Urothelium cell line (cell line): ENCODE data around the gene NUDCD3.

Source experiments
- DNase-seq: peaks from one replicate; pipeline ENCODE4 v3.0.0; 2011; ENCODE audit warnings: low spot score, mixed read lengths
- FAIRE-seq: peaks from 2 replicates; lab custom pipeline; 2011; peaks lifted over from hg19 to GRCh38; lab: Jason Lieb, UNC

The NUDCD3 gene

DNA sequence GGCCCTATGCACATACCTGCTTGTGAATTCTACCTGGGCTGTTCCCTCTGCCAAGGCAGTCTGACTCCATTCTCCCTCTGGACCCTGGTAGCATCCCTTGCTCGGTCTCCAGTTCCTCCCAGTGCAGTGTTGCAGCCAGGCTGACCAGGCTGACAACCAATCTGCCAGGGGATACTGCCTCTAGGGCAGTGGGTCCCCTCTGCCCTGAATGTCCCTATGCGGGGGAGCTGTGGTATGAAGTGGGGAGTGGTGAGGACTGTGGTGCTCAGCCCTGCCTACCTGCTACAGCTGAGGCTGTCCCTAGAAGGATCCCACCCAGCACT is 117.1 kb downstream of the NUDCD3 start:
- DNase-seq (peak; percentile 5), FAIRE-seq (peak; percentile 46)

DNA sequence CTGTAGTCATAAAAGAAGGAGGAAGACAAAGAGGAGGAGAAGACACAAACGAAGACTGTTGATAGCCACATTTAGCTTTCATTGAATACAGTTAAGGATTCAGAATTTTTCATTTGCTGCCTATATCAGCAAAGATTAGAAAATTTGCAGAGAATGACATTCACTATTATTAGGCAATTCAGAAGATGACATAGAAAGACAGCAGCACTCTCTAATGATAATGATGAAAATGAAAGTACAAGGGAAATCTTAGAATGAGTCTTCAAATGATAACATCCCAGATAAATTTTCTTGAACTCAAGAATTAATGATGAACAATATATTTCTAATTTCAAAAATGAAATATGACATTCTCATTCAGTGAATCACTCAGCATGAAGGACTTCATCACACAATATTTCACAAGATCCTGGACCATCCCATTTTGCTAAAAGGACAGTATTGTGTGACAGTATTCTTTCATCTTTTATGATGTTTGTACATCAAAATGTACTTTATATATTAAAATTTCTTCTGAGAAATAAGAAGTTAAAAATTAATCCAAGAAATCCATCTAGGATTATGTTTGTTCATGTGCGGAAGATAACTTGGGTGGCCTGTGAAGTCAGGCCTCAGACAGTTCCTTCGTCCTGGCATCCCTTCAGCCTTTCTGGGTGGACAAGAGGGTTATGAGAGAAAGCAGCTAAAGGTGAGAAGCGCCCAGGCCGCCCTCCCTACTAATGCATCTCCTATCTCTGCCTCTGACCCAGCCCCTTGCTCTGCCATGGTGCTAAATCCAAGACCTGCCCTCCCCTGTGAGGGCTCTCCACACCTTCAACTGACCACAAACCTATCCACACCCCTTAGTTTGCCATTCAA is 117.7 kb downstream of the NUDCD3 start:
- FAIRE-seq (no peak), DNase-seq (no peak)

DNA sequence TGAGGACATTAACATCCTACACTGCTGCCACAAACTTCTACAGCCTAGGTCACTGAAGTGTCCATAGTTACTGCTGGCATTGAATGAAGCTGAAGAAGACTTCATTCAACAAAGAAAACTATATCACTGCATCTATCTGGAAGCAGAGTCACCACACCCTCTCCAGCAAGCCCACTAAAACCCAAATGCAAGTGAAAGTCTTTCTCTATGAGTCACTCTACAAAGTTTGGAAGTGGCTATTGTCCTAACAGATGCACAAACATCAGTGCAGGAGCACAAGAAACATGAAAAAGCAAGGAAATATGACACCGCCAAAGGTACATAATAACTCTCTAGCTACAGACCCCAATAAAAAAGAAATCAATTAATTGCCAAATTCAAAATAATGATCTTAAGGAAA is 121.6 kb downstream of the NUDCD3 start:
- FAIRE-seq = peak; percentile 66
- DNase-seq = peak; percentile 71

DNA sequence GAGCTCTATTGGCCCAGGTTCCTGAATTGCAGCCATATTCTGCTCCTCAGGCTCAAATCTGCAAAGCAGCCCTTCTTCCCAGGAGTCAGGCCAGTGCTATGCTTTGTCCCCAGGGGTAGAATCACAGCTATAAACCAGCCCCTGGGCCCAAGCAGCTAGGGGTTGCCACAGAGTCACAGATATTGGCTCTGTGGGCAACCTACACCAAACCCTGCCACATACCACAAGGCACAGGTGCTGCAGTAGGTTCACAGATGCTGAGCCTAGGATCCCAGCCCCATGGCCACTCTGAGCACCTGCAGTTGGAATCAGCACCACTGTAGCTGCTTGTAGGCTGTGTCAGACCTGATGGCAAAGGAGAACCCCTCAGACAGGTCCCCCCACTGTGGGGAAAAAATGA is 122.0 kb downstream of the NUDCD3 start:
- DNase-seq = no peak
- peak; percentile 32 for FAIRE-seq

DNA sequence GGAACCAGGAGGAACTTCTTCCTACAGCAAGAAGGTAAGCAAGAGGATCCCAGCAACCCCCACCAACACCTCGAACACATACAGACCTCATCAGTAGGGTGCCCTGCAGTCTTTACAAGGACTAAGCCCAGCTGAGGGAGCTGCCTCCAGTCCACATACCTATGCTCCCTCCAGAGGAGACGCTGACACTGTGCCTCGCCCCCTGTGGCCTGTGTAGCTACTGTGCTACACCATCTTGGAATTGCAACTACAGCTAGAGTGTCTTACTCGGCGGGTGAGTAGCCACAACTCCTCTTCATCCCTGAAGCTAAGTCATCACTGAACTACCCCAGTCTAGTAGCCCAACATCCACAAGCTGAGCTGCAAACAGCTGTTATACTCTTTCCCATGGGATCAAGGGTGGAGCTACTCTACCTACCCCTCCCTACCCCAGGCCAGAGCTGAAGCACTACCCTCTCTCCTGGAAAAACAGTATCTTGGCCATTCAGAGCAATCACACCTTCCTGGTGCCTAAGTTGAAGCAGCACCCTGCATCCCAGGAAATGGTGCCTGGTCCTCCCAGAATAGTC is 122.9 kb downstream of the NUDCD3 start:
- FAIRE-seq = peak; percentile 92
- no peak for DNase-seq

DNA sequence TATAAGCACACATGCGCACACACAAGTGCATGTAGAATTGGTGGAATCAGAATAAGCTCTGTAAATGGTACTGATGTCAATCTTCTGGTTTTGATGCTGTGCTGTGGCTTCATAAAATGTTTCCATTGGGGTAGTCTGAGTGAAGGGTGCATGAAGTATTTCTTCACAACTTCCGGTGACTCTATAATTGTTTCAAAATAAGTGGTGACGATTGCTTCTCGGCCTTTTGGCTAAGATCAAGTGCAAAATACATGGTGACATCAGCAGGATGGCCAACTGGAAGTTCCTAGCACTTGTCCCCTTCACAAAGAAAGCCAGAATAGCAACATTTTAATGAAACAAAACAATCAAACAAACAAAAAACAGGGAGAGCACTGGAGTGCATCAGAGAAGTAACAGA is 123.5 kb downstream of the NUDCD3 start:
- FAIRE-seq (no peak), DNase-seq (no peak)

DNA sequence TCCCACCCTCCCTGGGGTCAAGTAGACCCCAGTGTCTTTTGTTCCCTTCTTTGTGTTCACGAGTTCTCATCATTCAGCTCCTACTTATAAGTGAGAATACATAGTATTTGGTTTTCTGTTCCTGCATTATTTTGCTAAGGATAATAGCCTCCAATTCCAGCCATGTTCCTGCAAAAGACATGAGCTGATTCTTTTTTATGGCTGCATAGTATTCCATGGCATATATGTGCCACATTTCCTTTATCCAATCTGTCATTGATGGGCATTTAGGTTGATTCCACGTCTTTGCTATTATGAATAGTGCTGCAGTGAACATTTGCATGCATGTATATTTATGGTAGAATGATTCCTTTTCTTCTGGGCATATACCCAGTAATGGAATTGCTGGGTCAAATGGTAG is 136.8 kb downstream of the NUDCD3 start:
- DNase-seq (no peak), FAIRE-seq (no peak)

DNA sequence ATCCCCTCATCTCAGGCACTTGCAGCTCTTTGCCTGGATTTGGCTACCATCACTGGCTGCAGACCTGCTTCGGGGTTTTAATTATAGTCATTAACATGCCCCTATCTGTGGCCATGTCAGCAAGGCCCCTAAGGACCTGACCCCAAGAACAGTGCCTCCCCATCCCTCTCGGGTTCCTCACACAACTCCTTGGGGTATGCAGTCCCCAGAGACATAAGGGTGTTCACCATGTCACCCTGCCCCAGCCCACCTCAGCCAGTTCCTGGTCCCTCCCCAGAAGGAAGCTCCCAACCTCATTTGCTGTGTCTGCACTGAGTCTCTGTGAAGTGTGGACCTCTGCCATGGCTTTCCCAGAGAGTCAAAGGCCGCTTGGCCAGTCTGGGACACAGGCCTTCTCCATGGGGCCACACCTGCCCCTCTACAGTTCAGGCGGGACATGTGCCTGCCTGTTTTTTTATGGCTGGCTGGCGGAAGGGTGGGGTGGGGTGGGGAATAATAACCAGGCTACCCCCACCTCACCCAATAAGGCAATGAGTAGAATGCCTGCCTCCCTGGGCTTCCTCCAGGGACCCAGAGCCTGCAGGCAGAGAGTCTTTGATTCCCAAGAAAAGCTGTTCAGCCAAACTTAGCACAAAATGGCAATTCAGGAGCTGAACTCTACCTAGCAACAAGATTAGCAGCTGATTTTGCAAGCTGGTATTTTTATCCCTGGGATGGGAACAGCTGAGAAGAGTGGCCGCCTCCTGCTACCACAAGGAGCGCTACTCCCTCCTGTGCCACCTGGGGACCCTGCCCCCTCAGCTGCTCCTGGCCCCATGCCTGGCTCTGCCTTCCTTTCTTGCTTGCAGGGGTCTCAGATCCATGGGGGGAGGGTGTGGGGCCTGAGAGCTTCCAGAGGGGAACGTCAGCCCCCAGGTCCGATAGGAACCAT is 141.3 kb downstream of the NUDCD3 start:
- FAIRE-seq = peak; percentile 62
- no peak for DNase-seq

DNA sequence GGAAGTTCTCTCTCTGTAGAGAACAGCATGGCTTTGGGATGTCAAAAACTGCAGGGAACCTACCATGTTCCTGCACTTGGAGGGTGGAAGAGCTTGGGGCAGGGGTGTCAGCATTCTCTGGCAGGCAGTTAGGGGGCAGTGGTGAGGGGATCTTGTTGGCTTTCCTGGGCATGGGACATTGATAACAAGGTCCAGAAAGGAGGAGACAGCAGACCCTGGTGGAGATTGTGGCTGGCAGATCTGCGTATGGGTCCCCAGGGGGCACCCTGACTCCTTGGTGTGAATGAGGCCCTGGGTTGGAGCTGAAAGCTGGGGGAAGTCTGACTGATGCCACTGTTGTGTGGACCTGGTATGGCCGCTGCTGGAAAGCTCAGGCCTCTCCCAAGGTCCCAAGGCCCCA is 142.2 kb downstream of the NUDCD3 start:
- no peak for FAIRE-seq
- no peak for DNase-seq

DNA sequence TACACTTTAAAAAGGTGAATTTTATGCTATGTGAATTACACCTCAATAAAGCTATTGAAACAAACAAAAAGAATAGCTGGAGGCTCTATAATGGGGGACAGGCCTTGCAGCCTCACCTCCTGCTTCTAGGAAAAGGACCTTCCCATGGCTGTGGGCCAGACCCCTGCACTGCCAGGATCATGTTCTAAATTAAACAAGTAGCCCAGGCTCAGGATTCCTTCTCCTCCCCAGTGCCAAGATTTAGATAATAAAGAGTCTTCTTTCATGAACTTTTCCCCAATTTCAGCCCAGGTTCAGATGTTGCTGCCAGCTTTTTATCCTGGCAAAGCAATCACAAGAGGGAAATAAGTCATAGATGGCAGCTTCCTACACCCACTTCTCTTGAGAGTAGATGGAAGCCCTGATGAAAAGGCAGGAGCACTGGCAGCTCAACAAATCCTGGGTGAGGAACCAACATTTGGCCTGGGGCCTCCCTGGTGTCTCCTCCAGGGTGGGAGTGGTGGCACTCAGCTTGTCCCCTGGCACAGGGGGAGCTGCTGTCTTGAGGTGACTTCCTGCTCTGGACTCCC is 142.8 kb downstream of the NUDCD3 start:
- DNase-seq (no peak), FAIRE-seq (no peak)

DNA sequence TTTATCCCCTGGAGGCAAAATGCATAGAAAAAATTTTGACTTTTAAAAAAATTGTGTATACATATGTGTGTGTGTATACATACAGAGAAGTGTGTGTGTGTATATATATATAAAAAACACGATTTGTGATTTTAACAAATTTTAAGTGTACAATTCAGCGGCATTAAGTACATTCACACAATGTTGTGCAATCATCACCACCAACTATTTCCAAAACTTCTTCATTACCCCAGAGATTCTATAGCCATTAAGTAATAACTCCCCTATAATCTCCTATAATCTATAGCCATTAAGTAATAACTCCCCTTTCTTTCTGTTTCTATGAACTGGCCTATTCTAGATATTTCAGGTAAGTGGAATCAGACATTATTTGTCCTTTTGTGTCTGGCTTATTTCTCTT is 144.4 kb downstream of the NUDCD3 start:
- no peak for DNase-seq
- no peak for FAIRE-seq

DNA sequence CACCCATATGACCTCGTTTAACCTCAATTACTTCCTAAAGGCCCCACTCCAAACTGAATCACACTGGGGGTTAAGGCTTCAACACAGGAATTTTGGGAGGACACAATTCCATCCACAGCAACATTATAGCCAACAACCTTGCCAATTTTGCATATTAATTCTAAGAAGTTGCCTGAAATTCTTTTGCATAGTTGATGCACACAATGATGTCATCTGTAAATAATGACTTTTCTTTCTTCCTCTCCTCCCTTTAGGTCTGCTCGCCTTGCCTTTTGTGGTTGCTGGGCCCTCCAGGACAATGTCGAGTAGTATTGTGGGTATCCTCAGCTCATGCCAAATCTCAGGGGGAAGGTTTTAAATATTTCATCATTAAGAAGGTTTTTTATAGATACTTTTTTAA is 149.1 kb downstream of the NUDCD3 start:
- no peak for FAIRE-seq
- DNase-seq = no peak

DNA sequence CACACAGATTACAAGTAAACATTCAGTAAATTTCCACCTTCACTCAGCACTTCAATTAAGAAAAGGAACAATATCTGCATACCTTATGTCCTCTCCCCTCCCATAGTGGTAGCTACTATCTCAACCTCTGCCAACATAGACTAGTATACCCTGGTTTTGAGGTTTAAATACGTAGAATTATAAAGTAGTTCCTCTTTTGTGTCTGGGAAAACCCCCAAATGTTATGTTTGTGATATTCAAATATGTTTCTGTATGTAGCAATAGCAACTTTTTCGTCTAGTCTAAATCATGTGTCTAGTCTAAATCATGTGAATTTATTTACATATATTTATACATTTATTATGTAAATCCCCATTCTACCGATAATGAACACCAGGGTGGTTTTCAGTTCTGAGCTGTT is 151.9 kb downstream of the NUDCD3 start:
- no peak for DNase-seq
- FAIRE-seq = no peak

DNA sequence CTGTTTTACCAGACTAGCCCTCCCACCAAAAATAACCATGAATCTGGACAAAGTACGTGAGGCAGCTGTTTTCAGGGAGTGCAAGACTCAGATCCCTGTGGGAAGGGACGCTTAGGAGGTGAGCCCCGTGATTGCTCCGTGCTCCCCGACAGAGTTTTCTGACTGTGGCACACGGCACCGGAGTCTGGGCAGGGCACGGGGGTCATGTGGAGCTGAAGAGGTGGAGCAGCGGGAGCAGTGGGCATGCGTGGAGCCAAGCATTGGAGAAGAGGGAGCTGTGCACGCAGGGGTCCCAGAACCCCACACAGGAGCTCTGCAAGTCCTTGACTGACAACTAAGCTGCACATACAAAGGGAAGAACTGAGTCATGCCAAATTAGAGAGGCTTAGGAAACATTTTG is 154.0 kb downstream of the NUDCD3 start:
- FAIRE-seq = peak; percentile 74
- no peak for DNase-seq

DNA sequence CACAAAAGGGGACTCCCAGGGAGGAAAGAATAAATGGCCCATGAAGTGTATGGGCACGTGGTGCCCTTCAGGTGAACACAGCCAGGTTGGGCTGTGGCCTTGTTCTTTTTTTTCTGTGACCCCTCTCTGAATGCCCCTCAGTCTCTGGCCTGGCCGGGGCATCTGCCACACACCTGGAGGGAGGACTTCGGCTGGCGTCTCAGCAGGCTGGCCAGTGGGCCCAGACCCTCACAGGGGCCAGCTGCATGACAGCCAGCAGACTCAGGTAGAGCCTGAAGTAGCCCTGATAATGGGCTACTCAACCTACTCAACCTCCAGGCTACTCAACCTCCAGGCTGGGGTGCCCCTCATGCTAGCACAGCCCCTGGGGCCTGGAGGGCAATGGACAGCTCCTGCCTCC is 155.3 kb downstream of the NUDCD3 start:
- DNase-seq (no peak), FAIRE-seq (no peak)

DNA sequence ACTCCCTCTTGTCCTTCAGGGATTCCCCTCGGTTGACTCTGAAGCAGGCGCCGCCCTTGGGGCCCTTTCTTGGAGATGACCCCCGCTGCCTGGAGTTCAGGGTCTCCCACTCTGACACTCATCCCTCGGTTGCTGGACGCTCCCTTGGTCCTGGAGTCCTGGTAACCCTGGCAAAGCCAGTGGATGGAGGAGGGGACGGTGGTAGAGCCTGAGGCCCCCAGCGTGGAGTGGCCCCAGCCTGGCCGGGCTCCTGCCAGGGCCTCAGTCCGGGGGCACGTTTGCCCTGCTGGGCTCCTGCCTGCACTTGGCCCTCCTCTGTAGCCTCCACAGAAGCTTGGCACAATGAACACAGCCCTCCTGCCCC is 155.7 kb downstream of the NUDCD3 start:
- no peak for FAIRE-seq
- DNase-seq = no peak

DNA sequence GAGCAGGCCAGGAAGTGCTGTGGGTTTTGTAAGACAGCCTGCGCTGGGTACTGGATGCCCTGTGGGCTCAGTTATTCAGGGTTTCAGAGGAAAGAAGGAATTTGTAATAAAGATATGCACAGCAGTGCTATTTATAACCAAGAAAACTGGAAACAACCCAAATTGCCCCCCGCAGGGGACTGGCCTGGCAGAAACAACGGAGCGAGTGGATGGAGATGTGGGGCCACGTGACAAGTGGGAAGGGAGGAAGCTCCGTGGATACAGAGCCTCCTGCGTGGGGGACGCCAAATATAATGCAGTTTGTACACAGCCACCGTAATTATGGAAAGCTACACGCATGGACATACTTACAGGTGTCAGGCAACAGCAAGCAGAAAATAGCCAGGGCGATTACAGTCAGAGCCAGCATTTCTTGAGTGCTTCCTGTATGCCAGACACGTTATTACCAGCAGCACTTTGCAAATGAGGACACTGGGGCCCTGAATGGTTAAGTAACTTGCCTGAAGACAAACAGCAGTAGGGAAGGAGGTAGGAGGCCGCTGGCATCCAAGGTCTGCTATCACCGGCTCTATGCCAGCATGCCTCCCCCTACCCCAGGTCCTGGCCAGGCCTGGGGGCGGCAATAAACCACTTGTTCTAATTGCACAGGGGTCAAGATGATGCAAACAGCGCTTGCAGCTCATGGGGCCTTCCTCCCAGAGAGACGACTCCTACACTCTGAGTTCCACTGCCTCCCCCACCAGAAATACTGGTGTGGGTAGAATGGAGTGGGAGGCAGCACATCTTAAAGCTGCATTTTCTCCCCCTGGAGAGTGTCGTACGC is 156.3 kb downstream of the NUDCD3 start:
- FAIRE-seq (peak; percentile 56), DNase-seq (no peak)

DNA sequence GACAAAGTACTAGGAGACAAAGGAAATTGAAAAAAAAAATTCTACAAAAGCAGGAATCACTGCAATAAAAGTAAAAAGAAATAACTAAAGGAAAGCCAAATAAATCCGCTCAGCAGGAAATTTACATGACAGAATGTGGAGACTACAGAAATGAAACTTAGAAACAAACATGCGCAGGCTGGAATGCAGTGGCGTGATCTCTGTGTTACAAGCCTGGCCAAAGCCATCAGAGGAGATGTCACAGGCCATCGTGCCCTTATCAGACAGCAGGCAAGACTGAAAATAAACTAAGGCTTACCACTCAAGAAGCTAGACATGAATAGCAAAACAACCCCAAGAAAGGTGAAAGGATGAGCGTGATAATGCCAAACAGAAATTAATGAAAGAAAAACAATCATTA is 158.8 kb downstream of the NUDCD3 start:
- DNase-seq (no peak), FAIRE-seq (no peak)

DNA sequence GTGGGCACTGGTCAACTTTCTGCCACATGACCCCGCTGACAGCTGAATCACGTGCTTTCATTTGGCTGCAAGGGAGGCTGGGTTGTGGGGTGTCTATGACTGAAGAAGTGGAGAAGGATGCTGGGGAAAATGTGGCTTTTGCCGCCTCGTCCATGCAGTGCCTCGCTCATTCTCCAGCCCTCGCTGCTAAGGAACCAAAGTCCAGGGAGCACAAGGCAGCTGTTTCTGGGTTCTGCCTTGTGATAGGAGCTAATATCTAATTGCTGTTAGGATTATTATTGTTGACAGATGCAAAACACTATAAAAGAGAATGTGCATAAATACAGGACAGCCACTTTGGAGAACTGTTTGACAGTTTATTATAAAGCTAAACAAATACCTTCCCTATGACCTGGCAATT is 160.1 kb downstream of the NUDCD3 start:
- FAIRE-seq (no peak), DNase-seq (no peak)

DNA sequence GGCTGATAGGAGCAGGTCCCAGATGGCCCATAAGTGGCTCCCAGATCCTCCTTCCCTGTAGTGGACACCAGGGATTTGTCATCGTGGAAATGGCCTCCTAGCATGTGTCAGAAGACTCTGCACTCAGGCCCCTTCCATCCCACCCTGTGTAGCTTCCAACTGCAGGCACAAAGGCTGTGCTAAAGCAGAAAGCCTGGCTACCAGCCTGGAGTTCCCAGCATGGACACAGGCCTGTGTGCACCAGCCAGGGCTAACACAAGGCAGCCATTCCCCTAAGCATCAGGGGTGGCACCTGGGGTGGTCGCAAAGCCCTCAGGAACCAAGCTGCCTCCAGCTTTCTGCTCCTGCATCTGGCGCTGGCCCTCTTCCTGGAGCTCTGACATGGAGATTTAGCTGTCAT is 160.6 kb downstream of the NUDCD3 start:
- FAIRE-seq (peak; percentile 55), DNase-seq (no peak)
